ENCODE results near the gene CAMKMT. TPM values are rescaled to one million over a fixed set of nuclear protein-coding genes. Genes with fewer than 3 reads are reported as not detected.

CAMKMT gene
- total RNA-seq, 1 donor from 2014 or later = 7.6 TPM

- no peak for DNase-seq (ENCODE audit: low read depth, low spot score)
Measured at GRCh38 chr2:44768438-44769236, 406.9 kb downstream of the CAMKMT start.

- DNase-seq (ENCODE audit: low read depth, low spot score) = no peak
Measured at GRCh38 chr2:44769349-44770011, 407.7 kb downstream of the CAMKMT start.

- no peak for DNase-seq (ENCODE audit: low read depth, low spot score)
Measured at GRCh38 chr2:44770221-44771195, 408.8 kb downstream of the CAMKMT start.

- DNase-seq (ENCODE audit: low read depth, low spot score) = no peak
Measured at GRCh38 chr2:44771522-44771921, 409.8 kb downstream of the CAMKMT start.

- no peak for DNase-seq (ENCODE audit: low read depth, low spot score)
Measured at GRCh38 chr2:44772131-44772530, 410.4 kb downstream of the CAMKMT start.

GRCh38 chr2:44772669-44773378 lies 411.1 kb downstream of the CAMKMT start:
- no peak for DNase-seq (ENCODE audit: low read depth, low spot score)

GRCh38 chr2:44774826-44775492 lies 413.2 kb downstream of the CAMKMT start:
- no peak for DNase-seq (ENCODE audit: low read depth, low spot score)

- DNase-seq (ENCODE audit: low read depth, low spot score) = no peak
Measured at GRCh38 chr2:44777036-44777435, 415.3 kb downstream of the CAMKMT start.

GRCh38 chr2:44777537-44777936 lies 415.8 kb downstream of the CAMKMT start:
- no peak for DNase-seq (ENCODE audit: low read depth, low spot score)

- no peak for DNase-seq (ENCODE audit: low read depth, low spot score)
Measured at GRCh38 chr2:44778221-44778654, 416.5 kb downstream of the CAMKMT start.

GRCh38 chr2:44778671-44779476 lies 417.1 kb downstream of the CAMKMT start:
- DNase-seq (ENCODE audit: low read depth, low spot score) = no peak

GRCh38 chr2:44779793-44780192 lies 418.0 kb downstream of the CAMKMT start:
- DNase-seq (ENCODE audit: low read depth, low spot score) = no peak

- DNase-seq (ENCODE audit: low read depth, low spot score) = no peak
Measured at GRCh38 chr2:44780406-44780805, 418.7 kb downstream of the CAMKMT start.

GRCh38 chr2:44785433-44785832 lies 423.7 kb downstream of the CAMKMT start:
- no peak for DNase-seq (ENCODE audit: low read depth, low spot score)

- no peak for DNase-seq (ENCODE audit: low read depth, low spot score)
Measured at GRCh38 chr2:44786045-44786816, 424.5 kb downstream of the CAMKMT start.

GRCh38 chr2:44786817-44787214 lies 425.1 kb downstream of the CAMKMT start:
- no peak for DNase-seq (ENCODE audit: low read depth, low spot score)

GRCh38 chr2:44787663-44788062 lies 425.9 kb downstream of the CAMKMT start:
- no peak for DNase-seq (ENCODE audit: low read depth, low spot score)

- no peak for DNase-seq (ENCODE audit: low read depth, low spot score)
Measured at GRCh38 chr2:44789446-44789845, 427.7 kb downstream of the CAMKMT start.
